ENCODE data around the gene RABGAP1L.

RABGAP1L gene

GRCh38 chr1:174971466-174971865 lies 812.1 kb downstream of the RABGAP1L start:
- Histone ChIP-seq H3K27me3 (ENCODE audit: insufficient read depth, low read length) (no peaks in the 10 kb centered on the region), H3K4me1 (ENCODE audit: insufficient read depth, low read length) (no peaks in the 10 kb centered on the region), H3K27ac (ENCODE audit: low read length) (no peak overlapping the region), H3K9ac (ENCODE audit: low read depth, low read length) (no peak overlapping the region), H3K4me3 (ENCODE audit: low read length) (no peak overlapping the region), H3K9me3 (ENCODE audit: insufficient read depth, low read depth, low read length) (no peaks in the 10 kb centered on the region), H3K36me3 (ENCODE audit: insufficient read depth, low read depth, low read length) (peaks cover 80% of the 10 kb centered on the region)

- Histone ChIP-seq H3K4me3 (ENCODE audit: low read length) (no peak overlapping the region), H3K9ac (ENCODE audit: low read depth, low read length) (no peak overlapping the region), H3K9me3 (ENCODE audit: insufficient read depth, low read depth, low read length) (no peaks in the 10 kb centered on the region), H3K36me3 (ENCODE audit: insufficient read depth, low read depth, low read length) (peaks cover 84% of the 10 kb centered on the region), H3K27ac (ENCODE audit: low read length) (no peak overlapping the region), H3K27me3 (ENCODE audit: insufficient read depth, low read length) (no peaks in the 10 kb centered on the region), H3K4me1 (ENCODE audit: insufficient read depth, low read length) (no peaks in the 10 kb centered on the region)
Measured at GRCh38 chr1:174971902-174972301, 812.6 kb downstream of the RABGAP1L start.

GRCh38 chr1:174974711-174975119 lies 815.4 kb downstream of the RABGAP1L start:
- Histone ChIP-seq H3K4me3 (ENCODE audit: low read length) (no peak overlapping the region), H3K9me3 (ENCODE audit: insufficient read depth, low read depth, low read length) (no peaks in the 10 kb centered on the region), H3K27ac (ENCODE audit: low read length) (no peak overlapping the region), H3K4me1 (ENCODE audit: insufficient read depth, low read length) (no peaks in the 10 kb centered on the region), H3K36me3 (ENCODE audit: insufficient read depth, low read depth, low read length) (peaks cover 92% of the 10 kb centered on the region), H3K9ac (ENCODE audit: low read depth, low read length) (no peak overlapping the region), H3K27me3 (ENCODE audit: insufficient read depth, low read length) (no peaks in the 10 kb centered on the region)

- H3K36me3 ChIP-seq (ENCODE audit: insufficient read depth, low read depth, low read length) = peaks cover 94% of the 10 kb centered on the region
- H3K27me3 ChIP-seq (ENCODE audit: insufficient read depth, low read length) = no peaks in the 10 kb centered on the region
- no peak overlapping the region for H3K9ac ChIP-seq (ENCODE audit: low read depth, low read length)
- H3K4me1 ChIP-seq (ENCODE audit: insufficient read depth, low read length) = no peaks in the 10 kb centered on the region
- H3K9me3 ChIP-seq (ENCODE audit: insufficient read depth, low read depth, low read length) = no peaks in the 10 kb centered on the region
- no peak overlapping the region for H3K4me3 ChIP-seq (ENCODE audit: low read length)
- H3K27ac ChIP-seq (ENCODE audit: low read length) = no peak overlapping the region
Measured at GRCh38 chr1:174975764-174976163, 816.4 kb downstream of the RABGAP1L start.

GRCh38 chr1:174976436-174977108 lies 817.3 kb downstream of the RABGAP1L start:
- Histone ChIP-seq H3K9me3 (ENCODE audit: insufficient read depth, low read depth, low read length) (no peaks in the 10 kb centered on the region), H3K36me3 (ENCODE audit: insufficient read depth, low read depth, low read length) (peaks cover 98% of the 10 kb centered on the region), H3K27me3 (ENCODE audit: insufficient read depth, low read length) (no peaks in the 10 kb centered on the region), H3K4me3 (ENCODE audit: low read length) (no peak overlapping the region), H3K27ac (ENCODE audit: low read length) (no peak overlapping the region), H3K4me1 (ENCODE audit: insufficient read depth, low read length) (no peaks in the 10 kb centered on the region), H3K9ac (ENCODE audit: low read depth, low read length) (no peak overlapping the region)

GRCh38 chr1:174982971-174983689 lies 823.8 kb downstream of the RABGAP1L start:
- Histone ChIP-seq H3K9ac (ENCODE audit: low read depth, low read length) (no peak overlapping the region), H3K27me3 (ENCODE audit: insufficient read depth, low read length) (no peaks in the 10 kb centered on the region), H3K9me3 (ENCODE audit: insufficient read depth, low read depth, low read length) (no peaks in the 10 kb centered on the region), H3K27ac (ENCODE audit: low read length) (no peak overlapping the region), H3K4me3 (ENCODE audit: low read length) (no peak overlapping the region), H3K4me1 (ENCODE audit: insufficient read depth, low read length) (no peaks in the 10 kb centered on the region), H3K36me3 (ENCODE audit: insufficient read depth, low read depth, low read length) (peaks cover 95% of the 10 kb centered on the region)

GRCh38 chr1:174984952-174985351 lies 825.6 kb downstream of the RABGAP1L start:
- Histone ChIP-seq H3K9ac (ENCODE audit: low read depth, low read length) (no peak overlapping the region), H3K9me3 (ENCODE audit: insufficient read depth, low read depth, low read length) (no peaks in the 10 kb centered on the region), H3K27me3 (ENCODE audit: insufficient read depth, low read length) (no peaks in the 10 kb centered on the region), H3K4me3 (ENCODE audit: low read length) (no peak overlapping the region), H3K27ac (ENCODE audit: low read length) (no peak overlapping the region), H3K4me1 (ENCODE audit: insufficient read depth, low read length) (no peaks in the 10 kb centered on the region), H3K36me3 (ENCODE audit: insufficient read depth, low read depth, low read length) (peaks cover 95% of the 10 kb centered on the region)

- no peak overlapping the region for H3K27ac ChIP-seq (ENCODE audit: low read length)
- no peaks in the 10 kb centered on the region for H3K27me3 ChIP-seq (ENCODE audit: insufficient read depth, low read length)
- H3K9me3 ChIP-seq (ENCODE audit: insufficient read depth, low read depth, low read length) = no peaks in the 10 kb centered on the region
- H3K4me3 ChIP-seq (ENCODE audit: low read length) = no peak overlapping the region
- H3K36me3 ChIP-seq (ENCODE audit: insufficient read depth, low read depth, low read length) = peaks cover 95% of the 10 kb centered on the region
- no peak overlapping the region for H3K9ac ChIP-seq (ENCODE audit: low read depth, low read length)
- no peaks in the 10 kb centered on the region for H3K4me1 ChIP-seq (ENCODE audit: insufficient read depth, low read length)
Measured at GRCh38 chr1:174988539-174988938, 829.2 kb downstream of the RABGAP1L start.

GRCh38 chr1:174988986-174989385 lies 829.7 kb downstream of the RABGAP1L start:
- no peaks in the 10 kb centered on the region for H3K9me3 ChIP-seq (ENCODE audit: insufficient read depth, low read depth, low read length)
- no peak overlapping the region for H3K27ac ChIP-seq (ENCODE audit: low read length)
- H3K27me3 ChIP-seq (ENCODE audit: insufficient read depth, low read length) = no peaks in the 10 kb centered on the region
- H3K36me3 ChIP-seq (ENCODE audit: insufficient read depth, low read depth, low read length) = peaks cover 95% of the 10 kb centered on the region
- no peaks in the 10 kb centered on the region for H3K4me1 ChIP-seq (ENCODE audit: insufficient read depth, low read length)
- no peak overlapping the region for H3K9ac ChIP-seq (ENCODE audit: low read depth, low read length)
- H3K4me3 ChIP-seq (ENCODE audit: low read length) = no peak overlapping the region

GRCh38 chr1:174989536-174990220 lies 830.4 kb downstream of the RABGAP1L start:
- no peak overlapping the region for H3K27ac ChIP-seq (ENCODE audit: low read length)
- H3K36me3 ChIP-seq (ENCODE audit: insufficient read depth, low read depth, low read length) = peaks cover 90% of the 10 kb centered on the region
- no peaks in the 10 kb centered on the region for H3K4me1 ChIP-seq (ENCODE audit: insufficient read depth, low read length)
- H3K4me3 ChIP-seq (ENCODE audit: low read length) = no peak overlapping the region
- no peaks in the 10 kb centered on the region for H3K27me3 ChIP-seq (ENCODE audit: insufficient read depth, low read length)
- H3K9ac ChIP-seq (ENCODE audit: low read depth, low read length) = no peak overlapping the region
- H3K9me3 ChIP-seq (ENCODE audit: insufficient read depth, low read depth, low read length) = no peaks in the 10 kb centered on the region

- no peaks in the 10 kb centered on the region for H3K4me1 ChIP-seq (ENCODE audit: insufficient read depth, low read length)
- no peaks in the 10 kb centered on the region for H3K27me3 ChIP-seq (ENCODE audit: insufficient read depth, low read length)
- H3K9ac ChIP-seq (ENCODE audit: low read depth, low read length) = no peak overlapping the region
- peaks cover 81% of the 10 kb centered on the region for H3K36me3 ChIP-seq (ENCODE audit: insufficient read depth, low read depth, low read length)
- H3K4me3 ChIP-seq (ENCODE audit: low read length) = no peak overlapping the region
- no peaks in the 10 kb centered on the region for H3K9me3 ChIP-seq (ENCODE audit: insufficient read depth, low read depth, low read length)
- H3K27ac ChIP-seq (ENCODE audit: low read length) = no peak overlapping the region
Measured at GRCh38 chr1:174990382-174990999, 831.2 kb downstream of the RABGAP1L start.

Measured in iPS-20b (cell line).